Activated CD4-positive, alpha-beta T cell treated with anti-CD3 and anti-CD28 coated beads, Interleukin-2, amount 50 U/mL, for 16 hours (primary cell): ENCODE results near the gene UQCRH.
"Not testable (repeated sequence)": the region's sequence is repeated elsewhere in the genome, so short reads cannot be mapped to it uniquely, and the experiment has no call there.

Experiments
- DNase-seq: peaks from one replicate; pipeline ENCODE4 v3.0.0-alpha.2; 2020

The UQCRH gene

DNA sequence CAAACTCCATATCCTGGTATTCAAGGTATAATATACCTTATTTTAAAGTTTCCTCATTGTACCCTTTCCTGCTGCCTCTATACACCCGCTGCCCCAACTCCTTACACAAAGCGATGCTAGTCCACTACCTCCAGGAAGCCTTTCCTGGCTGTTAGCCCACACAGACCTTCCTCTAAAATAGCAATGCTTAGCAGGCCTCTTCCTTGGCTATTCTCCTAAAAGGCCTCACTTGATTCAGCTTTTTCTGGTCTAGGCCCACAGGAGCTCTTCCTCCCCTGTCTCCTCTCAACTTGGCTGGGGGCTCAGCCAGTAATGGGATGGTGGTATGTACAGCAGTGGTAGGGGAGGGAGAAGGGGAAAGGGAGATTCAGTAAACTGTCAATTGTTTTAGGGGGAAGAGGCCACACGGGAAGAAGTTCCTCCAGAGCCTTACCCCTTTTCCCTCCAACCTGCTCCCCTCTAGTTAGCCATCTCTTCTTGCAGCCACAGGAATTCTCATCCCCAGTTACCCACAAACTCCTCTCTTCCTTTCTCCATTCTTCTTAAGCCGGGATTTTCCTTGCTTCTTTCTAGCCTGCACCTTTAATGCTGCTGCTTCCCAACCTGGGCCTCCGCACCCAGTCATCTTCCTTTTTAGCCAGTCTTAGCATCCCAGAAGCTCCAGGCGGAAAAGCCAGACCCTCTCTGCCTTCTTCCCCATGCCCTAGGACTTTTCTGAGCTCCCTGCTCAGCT lies 2.7 kb upstream of the UQCRH start:
- no peak for DNase-seq

DNA sequence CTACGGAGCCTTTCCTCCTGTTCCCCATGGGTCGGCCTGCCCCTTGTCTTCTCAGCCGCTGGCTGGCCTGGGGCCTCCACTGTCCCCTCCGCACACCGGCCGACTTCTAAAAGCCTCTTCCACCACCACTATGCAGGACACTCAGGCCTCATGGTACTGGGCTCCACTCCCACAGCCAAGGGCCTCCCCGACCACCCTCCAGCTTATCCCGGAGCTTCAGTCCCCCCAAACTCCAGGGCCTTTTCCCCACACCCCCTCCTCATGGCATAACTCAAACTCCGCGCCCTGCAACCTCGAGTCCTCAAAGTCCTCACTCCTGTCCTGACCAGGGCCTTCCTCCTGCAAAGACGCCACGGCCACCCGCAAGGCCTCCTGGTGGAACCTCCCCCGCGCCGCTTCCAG lies 2.1 kb upstream of the UQCRH start:
- no peak for DNase-seq

DNA sequence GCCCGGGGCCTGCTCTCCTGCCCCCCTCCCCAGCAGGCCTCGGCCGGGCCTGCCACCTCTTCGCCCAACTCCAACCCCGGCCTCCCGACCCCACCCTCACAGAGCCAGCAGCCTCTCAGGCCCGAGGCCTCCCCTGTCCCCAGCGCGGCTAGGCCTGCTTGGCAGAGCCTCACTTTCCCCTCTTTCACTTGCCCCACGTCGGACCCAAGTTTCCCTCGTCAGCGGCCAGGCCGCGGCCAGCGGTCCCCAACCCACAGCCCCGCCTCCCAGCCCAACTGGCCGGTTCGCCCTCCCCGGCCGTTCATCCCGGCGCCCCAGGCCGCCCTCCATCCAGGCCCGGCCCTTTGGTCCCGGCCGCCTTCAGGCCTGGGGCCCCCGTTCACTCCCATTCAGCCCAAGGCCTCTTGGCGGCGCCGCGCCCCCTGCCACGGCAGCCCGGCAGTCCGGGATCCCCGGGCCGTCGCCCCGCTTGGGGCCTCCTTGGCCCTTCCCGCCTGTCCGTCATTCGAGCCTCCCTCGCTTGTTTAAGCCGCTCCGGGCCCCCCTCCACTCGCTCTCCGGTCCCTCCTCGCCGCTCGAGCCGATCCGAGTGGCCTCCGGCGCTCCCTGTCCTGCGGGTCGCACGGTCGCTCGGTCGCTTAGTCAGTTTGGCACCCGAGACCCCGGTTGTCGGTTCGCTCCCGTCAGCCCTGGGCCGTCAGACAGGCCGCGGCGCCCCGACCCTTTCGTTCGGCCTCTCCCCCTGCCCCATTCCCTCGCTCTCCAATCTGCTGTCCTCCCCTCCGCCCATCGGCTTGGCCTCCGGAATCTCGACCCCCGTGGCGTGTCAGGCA lies 1.5 kb upstream of the UQCRH start:
- DNase-seq: peak; percentile 60

DNA sequence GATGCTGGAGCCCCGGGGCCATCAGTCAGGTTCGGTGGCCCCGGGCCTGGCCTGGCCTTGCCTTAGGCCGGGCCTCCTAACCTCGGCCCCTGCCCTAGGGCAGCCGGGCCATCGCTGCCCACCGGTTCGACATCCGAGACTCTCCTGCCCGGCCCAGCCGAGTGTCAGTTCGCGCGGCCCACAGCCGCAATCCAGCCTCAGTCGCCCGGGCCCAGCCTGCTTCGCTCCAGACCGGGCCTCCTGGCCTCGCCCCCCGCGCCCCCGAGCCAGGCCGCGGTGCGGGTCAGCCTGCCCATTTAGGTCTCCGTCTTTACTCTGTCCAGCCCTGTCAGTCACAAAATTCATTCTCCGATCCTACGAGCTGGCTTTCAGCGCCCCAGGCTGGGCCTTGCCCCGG lies 859 bp upstream of the UQCRH start:
- DNase-seq: no peak

DNA sequence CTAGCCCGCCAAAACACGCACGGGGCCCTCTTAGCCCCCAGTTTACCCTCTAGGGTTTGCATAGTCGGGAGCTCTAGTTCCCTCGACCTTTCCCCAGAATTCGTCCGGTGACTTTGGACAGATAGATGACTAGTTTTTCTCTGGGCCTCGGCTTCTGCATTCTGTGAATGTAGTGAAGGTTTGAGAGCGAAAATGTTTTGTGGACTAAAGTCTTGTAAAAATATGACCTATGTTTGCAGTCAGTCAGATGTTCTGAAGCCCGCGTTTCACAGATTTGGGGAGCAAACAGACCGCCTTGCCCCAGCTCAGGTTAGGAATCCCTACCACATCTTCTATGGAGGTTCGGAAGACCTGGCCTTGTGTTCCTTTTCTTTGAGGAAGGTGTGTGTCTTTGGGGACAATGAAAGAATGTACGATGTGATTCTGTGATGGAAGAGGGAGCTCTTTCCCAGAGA lies 401 bp downstream of the UQCRH start:
- DNase-seq: no peak

DNA sequence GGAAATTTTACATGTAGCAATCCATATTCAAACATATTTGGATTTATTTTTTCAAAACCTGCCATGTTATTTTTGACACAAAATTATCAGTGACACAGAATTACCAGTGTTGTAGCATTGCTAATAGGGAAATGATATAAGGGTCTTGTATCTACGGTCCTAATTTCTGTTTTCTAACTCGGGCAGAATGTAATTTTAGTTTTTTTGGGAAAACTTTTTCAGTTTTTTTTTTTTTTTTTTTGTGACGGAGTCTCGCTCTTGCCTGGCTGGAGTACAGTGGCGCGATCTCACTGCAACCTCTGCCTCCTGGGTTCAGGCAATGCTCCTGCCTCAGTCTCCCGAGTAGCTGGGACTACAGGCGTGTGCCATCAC lies 2.6 kb downstream of the UQCRH start:
- DNase-seq: no peak

DNA sequence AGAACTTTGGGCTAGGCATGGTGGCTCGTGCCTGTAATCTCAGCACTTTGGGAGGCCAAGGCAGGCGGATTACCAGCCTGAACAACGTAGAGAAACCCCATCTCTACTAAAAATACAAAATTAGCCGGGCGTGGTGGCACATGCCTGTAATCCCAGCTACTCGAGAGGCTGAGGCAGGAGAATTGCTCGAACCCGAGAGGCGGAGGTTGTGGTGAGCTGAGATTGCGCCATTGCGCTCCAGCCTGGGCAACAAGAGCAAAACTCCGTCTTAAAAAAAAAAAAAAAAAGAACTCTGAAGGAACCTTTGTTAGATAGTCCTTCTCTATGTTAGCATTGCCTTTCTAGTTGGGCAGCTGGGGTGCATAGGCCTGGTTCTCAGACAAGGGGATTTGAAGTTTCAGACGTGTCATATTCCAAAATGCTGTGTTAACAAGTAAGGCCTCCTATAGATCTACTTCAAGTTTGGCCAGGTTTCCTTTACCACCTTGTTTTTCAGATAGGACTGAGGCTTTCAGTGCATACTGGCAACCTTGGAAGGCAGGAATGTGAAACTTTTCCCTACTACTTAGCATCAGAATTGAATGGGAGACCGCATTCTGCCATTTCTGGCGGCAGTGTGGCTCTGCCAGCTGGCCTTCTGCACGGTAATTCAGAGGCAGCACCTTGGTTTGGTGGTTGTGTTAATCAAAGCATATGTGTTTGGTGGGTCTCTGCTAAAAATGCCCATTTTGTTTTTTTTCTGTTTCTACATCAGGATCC lies 6.1 kb downstream of the UQCRH start:
- DNase-seq: no peak

DNA sequence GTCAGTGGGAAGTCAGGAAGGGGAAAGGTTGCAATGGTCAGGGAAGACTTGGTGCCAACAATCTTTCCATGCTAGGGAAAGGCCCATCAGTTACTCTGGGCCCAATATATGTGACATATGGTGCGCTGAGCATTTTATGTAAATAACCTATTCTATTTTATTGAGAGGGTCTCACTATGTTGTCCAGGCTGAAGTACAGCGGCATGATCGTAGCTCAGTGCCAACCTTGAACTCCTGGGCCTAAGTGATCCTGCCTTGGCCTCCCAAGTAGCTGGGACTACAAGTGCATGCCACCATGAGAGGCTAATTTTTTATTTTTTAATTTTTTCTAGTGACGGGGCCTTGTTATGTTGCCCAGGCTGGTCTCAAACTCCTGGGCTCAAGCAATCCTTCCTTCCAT lies 6.8 kb downstream of the UQCRH start:
- DNase-seq: no peak

DNA sequence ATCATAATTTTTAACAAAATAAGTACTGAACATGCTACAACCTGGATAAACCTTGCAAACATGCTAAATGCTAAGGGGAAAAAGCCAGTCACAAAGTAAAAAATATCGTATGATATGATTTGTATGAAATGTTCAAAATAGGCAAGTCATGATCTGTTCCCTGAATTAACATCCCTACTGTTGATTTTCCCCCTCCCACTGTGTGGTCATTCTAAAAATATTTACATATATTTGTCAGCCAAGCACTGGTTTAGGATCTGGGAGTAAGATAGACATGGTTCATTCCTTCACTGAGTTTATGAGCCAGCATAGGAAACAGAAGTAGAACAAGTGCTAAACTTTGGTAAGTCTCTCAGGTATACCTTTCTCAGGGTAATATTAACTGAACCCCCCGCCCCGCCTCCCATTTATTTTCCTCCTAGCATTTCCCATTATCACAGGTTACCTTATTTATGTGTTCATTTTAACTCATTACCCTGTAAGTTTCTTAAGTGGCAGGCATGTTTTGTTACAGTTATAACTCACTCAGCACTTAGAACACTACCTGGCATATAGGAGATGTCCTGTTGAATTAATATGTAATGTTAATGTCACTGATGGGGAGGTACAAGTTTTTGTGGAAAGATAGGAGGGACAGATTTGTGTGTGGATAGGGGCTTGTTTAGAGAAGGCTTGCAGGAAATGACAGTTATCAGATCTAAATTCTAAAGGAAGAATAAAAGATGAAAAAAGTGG lies 12.3 kb downstream of the UQCRH start:
- DNase-seq: no peak

DNA sequence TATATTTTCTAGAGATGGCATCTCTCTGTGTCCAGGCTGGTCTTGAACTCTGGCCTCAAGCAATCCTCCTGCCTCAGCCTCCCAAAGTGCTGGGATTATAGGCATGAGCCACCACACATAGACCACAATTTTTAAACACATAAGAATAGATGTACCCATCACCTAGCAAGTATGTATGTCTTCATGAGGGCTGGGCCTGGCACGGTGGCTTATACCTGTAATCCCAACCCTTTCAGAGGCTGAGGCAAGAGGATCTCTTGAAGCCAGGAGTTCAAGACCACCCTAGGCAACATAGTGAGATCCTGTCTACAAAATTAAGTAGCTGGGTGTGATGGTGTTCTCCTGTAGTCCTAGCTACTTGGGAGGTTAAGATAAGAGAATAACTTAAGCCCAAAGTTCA lies 13.8 kb downstream of the UQCRH start:
- no peak for DNase-seq

DNA sequence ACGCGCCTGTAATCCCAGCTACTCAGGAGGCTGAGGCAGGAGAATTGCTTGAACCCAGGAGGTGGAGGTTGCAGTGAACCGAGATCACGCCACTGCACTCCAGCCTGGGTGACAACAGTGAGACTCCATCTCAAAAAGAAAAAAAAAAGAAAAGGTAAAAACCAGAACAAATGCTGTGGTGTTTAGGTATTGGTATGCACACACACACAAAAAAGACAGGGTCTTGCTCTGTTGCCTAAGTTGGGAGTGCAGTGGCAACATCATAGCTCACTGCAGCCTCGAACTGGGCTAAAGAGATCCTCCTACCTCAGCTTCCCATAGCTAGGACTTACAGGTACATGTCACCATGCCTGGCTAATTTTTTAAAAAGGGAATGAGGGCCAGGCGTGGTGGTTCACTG lies 15.8 kb downstream of the UQCRH start:
- DNase-seq: not testable (repeated sequence)

DNA sequence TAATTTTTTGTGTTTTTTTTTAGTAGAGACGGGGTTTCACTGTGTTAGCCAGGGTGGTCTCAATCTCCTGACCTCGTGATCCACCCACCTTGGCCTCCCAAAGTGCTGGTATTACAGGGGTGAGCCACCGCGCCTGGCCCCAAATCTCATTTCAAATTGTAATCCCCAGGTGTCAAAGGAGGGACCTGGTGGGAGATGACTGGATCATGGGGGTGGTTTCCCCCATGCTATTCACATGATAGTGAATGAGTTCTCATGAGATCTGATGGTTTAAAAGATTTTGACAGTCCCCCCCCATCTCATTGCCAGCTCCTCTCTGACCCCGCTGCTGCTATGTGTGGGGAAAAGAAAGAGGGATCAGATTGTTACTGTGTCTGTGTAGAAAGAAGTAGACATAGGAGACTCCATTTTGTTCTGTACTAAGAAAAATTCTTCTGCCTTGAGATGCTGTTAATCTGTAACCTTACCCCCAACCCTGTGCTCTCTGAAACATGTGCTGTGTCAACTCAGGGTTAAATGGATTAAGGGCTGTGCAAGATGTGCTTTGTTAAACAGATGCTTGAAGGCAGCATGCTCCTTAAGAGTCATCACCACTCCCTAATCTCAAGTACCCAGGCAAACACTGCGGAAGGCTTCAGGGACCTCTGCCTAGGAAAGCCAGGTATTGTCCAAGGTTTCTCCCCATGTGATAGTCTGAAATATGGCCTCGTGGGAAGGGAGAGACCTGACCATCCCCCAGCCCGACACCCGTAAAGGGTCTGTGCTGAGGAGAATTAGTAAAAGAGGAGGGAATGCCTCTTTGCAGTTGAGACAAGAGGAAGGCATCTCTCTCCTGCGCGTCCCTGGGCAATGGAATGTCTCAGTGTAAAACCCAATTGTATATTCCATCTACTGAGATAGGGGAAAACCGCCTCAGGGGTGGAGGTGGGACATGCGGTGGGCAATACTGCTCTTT lies 16.7 kb downstream of the UQCRH start:
- DNase-seq: not testable (repeated sequence)

DNA sequence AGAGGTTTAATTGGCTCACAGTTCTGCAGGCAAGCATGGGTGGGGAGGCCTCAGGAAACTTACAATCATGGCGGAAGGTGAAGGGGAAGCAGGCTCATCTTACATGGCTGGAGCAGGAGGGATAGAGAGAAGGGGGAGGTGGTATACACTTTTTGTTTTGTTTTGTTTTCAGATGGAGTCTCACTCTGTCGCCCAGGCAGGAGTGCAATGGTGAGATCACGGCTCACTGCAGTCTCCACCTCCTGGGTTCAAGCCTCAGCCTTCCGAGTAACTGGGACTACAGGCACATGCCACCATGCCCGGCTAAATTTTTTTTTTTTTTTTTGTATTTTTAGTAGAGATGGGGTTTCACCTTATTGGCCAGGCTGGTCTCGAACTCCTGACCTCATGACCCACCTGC lies 18.7 kb downstream of the UQCRH start:
- not testable (repeated sequence) for DNase-seq

DNA sequence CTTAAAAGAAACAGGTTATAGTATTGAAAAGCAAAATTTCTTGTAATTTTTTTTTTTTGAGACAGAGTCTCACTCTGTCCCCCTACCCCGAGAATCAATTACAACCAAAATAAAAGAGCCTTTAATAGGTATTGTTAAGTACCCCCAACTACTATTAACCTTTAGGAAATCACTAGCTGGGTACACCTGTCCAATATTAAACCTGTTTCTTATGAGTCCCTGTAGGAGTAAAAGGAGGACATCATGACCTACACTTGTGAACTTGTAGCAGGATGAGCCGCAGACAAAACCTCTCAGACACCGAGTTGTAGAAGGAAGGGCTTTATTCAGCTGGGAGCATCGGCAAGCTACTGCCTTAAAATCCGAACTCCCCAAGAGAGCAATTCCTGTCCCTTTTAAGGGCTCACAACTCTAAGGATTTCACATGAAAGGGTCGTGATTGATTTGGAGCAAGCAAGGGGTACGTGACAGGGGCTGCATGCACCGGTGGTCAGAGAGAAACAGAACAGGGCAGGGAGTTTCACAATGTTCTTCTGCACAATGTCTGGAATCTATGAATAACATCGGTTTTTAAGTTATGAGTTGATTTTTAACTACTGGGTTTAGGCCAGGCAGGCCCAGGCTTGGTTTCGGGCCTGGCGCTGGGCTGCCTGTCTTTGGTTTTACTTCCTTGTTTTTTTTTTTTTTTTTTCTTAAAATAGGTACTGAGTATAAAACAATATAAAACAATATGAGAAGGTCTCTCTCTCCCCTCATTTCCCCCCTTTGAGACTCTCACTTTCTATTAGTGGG lies 22.0 kb downstream of the UQCRH start:
- DNase-seq: not testable (repeated sequence)

DNA sequence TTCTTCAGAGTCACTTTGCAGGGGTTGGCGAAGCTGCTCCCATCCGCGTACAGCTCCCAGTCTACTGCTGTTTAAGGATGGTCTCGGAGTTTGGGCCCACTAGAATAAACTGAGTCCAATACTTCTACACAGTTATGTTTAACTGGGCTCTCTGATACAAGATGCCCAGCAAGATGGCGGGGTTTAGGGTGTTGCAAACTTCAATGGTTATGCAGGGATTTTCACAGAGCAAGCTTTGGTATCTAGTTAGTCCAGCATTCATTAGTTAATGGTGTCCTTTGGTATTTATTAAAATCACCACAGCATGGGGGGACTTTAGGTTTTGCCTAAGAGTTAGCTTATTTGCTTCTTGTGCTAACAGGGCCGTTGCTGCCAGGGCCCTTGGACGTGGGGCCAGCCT lies 24.7 kb downstream of the UQCRH start:
- not testable (repeated sequence) for DNase-seq

DNA sequence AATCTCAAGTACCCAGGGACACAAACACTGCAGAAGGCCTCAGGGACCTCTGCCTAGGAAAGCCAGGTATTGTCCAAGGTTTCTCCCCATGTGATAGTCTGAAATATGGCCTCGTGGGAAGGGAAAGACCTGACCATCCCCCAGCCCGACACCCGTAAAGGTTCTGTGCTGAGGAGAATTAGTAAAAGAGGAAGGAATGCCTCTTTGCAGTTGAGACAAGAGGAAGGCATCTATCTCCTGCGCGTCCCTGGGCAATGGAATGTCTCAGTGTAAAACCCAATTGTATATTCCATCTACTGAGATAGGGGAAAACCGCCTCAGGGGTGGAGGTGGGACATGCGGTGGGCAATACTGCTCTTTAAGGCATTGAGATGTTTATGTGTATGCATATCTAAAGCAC lies 26.3 kb downstream of the UQCRH start:
- not testable (repeated sequence) for DNase-seq

DNA sequence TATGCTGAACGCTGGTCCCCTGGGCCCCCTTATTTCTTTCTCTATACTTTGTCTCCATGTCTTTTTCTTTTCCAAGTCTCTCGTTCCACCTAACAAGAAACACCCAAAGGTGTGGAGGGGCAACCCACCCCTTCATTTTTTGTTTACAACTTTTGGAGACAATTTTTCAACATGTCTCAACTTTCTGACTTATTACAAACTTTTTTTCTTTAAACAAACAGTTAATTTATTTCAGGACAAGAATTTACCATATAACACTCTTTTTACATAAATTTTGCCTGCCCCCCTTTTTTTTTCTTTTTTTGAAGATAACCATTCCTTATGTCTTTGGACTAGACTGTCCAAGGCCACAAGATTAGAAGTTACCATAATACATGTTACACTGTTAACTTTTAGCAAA lies 26.9 kb downstream of the UQCRH start:
- DNase-seq: not testable (repeated sequence)

DNA sequence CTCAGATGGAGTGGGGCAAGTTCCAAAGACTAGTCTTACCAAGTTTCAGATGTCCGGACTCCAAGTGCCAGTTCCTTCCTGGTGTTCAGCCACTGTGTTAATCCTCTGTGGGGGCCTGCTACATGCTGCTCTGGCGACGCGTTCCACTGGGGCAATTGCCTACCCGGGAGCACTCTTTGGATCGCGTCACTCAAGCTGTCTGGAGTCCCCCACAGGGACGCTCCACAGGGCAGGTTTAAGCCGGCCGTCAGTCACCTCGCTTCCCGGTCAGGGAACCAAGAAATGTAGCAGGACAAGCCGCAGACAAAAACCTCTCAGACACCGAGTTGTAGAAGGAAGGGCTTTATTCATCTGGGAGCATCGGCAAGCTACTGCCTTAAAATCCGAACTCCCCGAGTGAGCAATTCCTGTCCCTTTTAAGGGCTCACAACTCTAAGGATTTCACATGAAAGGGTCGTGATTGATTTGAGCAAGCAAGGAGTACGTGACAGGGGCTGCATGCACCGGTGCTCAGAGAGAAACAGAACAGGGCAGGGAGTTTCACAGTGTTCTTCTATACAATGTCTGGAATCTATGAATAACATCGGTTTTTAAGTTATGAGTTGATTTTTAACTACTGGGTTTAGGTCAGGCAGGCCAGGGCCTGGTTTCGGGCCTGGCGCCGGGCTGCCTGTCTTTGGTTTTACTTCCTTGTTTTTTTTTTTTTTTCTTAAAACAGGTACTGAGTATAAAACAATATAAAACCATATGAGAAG lies 28.5 kb downstream of the UQCRH start:
- DNase-seq: not testable (repeated sequence)

DNA sequence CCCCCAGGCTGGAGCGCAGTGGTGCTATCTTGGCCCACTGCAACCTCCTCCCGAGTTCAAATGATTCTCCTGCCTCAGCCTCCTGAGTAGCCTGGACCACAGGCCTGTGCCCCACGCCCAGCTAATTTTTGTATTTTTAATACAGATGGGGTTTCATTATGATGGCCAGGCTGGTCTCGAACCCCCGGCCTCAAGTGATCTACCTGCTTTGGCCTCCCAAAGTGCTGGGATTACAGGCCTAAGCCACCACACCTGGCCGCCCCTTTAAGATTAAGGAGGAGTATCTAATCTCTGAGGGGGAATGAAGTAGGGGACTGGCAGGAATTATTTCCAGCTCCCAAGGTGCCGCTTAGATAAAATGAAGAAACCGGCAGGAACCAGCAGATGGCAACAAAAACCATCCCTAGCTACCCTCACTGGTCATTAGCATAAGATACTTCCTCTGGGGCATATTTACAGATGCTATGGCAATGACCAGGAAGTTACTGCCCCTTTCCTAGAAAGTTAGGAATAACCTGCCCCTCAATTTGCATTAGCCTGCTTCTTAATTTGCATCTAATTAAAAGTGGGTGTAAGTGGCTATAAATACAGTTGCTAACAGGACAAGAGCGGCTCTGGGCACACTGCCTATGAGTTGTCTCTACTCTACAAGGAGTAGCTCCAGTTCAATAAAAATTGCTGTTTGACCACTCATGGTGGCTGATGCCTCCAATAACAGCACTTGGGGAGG lies 30.0 kb downstream of the UQCRH start:
- DNase-seq: no peak
